Trophoblast cell (in vitro differentiated cells and primary cell): ENCODE data around the gene NR5A1.
A peak's percentile ranks its signal among the peaks of the same experiment; 100 is the strongest.

Source experiments
- DNase-seq, 2 donors: peaks; one replicate each; pipeline ENCODE4 v3.0.0-alpha.2; 2016
- H2AFZ ChIP-seq: 2 replicates; pipeline ENCODE4 v1.6.1; 2013; ENCODE audit warnings: low read length, moderate library complexity, mild to moderate bottlenecking; ENCODE audit not compliant: insufficient read depth, poor library complexity
- H2AK5ac ChIP-seq: 2 replicates; pipeline ENCODE4 v1.6.1; 2013; ENCODE audit warnings: mild to moderate bottlenecking, low read length
- H2BK120ac ChIP-seq: 2 replicates; pipeline ENCODE4 v1.6.1; 2013; ENCODE audit warnings: low read length, mild to moderate bottlenecking, moderate library complexity; ENCODE audit not compliant: insufficient read depth, poor library complexity
- H2BK12ac ChIP-seq: 2 replicates; pipeline ENCODE4 v1.6.1; 2013; ENCODE audit warnings: mild to moderate bottlenecking, low read length, moderate library complexity
- H2BK5ac ChIP-seq: 2 replicates; pipeline ENCODE4 v1.6.1; 2013; ENCODE audit warnings: low read length, low read depth, moderate library complexity, mild to moderate bottlenecking; ENCODE audit not compliant: poor library complexity
- H3K14ac ChIP-seq: 2 replicates; pipeline ENCODE4 v1.6.1; 2013; ENCODE audit warnings: mild to moderate bottlenecking, low read length
- H3K18ac ChIP-seq: 2 replicates; pipeline ENCODE4 v1.6.1; 2013; ENCODE audit warnings: mild to moderate bottlenecking, low read length
- H3K23ac ChIP-seq: 2 replicates; pipeline ENCODE4 v1.6.1; 2013; ENCODE audit warnings: low read length
- H3K27ac ChIP-seq: 2 replicates; pipeline ENCODE4 v1.5.1; 2013; ENCODE audit warnings: low read depth, mild to moderate bottlenecking, inconsistent platforms, low read length, moderate library complexity
- H3K27me3 ChIP-seq: 2 replicates; pipeline ENCODE4 v1.6.1; 2013; ENCODE audit warnings: inconsistent platforms, mild to moderate bottlenecking, low read length, moderate library complexity; ENCODE audit not compliant: insufficient read depth
- H3K36me3 ChIP-seq, 2 experiments: 1 replicate in 1 of 2; 2 replicates in 1 of 2; pipeline ENCODE4 v1.6.1; 2013; ENCODE audit warnings: low read length in 2 of 2, mild to moderate bottlenecking in 2 of 2, moderate library complexity in 1 of 2; ENCODE audit not compliant: insufficient read depth in 2 of 2, control insufficient read depth in 1 of 2
- H3K4ac ChIP-seq: 2 replicates; pipeline ENCODE4 v1.6.1; 2013; ENCODE audit warnings: low read depth, mild to moderate bottlenecking, low read length, moderate library complexity
- H3K4me1 ChIP-seq, 2 experiments: 1 replicate in 1 of 2; 2 replicates in 1 of 2; pipeline ENCODE4 v1.6.1; 2013; ENCODE audit warnings: low read length in 2 of 2, mild to moderate bottlenecking in 2 of 2, moderate library complexity in 1 of 2; ENCODE audit not compliant: insufficient read depth in 2 of 2, control insufficient read depth in 1 of 2
- H3K4me2 ChIP-seq: 2 replicates; pipeline ENCODE4 v1.6.1; 2013; ENCODE audit warnings: inconsistent platforms, mild to moderate bottlenecking, low read length, moderate library complexity
- H3K4me3 ChIP-seq: 2 replicates; pipeline ENCODE4 v1.5.1; 2013; ENCODE audit warnings: mild to moderate bottlenecking, low read depth, low read length, inconsistent platforms
- H3K79me1 ChIP-seq: one replicate; pipeline ENCODE4 v1.6.1; 2013; ENCODE audit warnings: low read length
- H3K79me2 ChIP-seq: 2 replicates; pipeline ENCODE4 v1.6.1; 2013; ENCODE audit warnings: low read length, mild to moderate bottlenecking; ENCODE audit not compliant: control insufficient read depth, insufficient read depth, poor library complexity
- H3K9ac ChIP-seq: 2 replicates; pipeline ENCODE4 v1.6.1; 2013; ENCODE audit warnings: mild to moderate bottlenecking, low read length
- H3K9me3 ChIP-seq: 2 replicates; pipeline ENCODE4 v1.6.1; 2013; ENCODE audit warnings: low read depth, mild to moderate bottlenecking, control low read depth, inconsistent platforms, low read length; ENCODE audit not compliant: insufficient read depth
- H4K12ac ChIP-seq: 2 replicates; pipeline ENCODE4 v1.6.1; 2013; ENCODE audit warnings: low read depth, mild to moderate bottlenecking, low read length, moderate library complexity
- H4K8ac ChIP-seq: 2 replicates; pipeline ENCODE4 v1.6.1; 2013; ENCODE audit warnings: low read depth, mild to moderate bottlenecking, low read length, moderate library complexity
- H4K91ac ChIP-seq: one replicate; pipeline ENCODE4 v1.6.1; 2013; ENCODE audit warnings: low read depth, mild to moderate bottlenecking, low read length, moderate library complexity
- WGBS: extraction: QIAGEN DNeasy Blood & Tissue Kit; methylation state at CpG from one replicate; pipeline ENCODE4 v1.1.7; 2013; ENCODE audit warnings: missing lambda C conversion rate; ENCODE audit not compliant: insufficient read length, insufficient coverage; ENCODE audit errors: extremely low coverage; 5-methylcytosine and 5-hydroxymethylcytosine counted together

The NR5A1 gene

GRCh38 chr9:124507880-124508423 is 753 bp upstream of the NR5A1 start:
- Histone ChIP-seq H4K8ac (no peak overlapping the region), H3K9ac (no peak overlapping the region), H4K12ac (no peak overlapping the region), H3K9me3 (peaks cover 5% of the 10 kb centered on the region), H3K4me3 (no peak overlapping the region), H2BK120ac (no peak overlapping the region), H3K27me3 (peaks cover 29% of the 10 kb centered on the region), H3K18ac (no peak overlapping the region), H2AFZ (no peak overlapping the region), H2BK12ac (no peak overlapping the region), H3K4ac (no peak overlapping the region), H3K23ac (no peak overlapping the region), H4K91ac (no peak overlapping the region), H3K79me2 (no peaks in the 10 kb centered on the region), H3K79me1 (no peaks in the 10 kb centered on the region), H3K4me2 (no peak overlapping the region), H3K27ac (no peak overlapping the region), H3K4me1 (peaks cover 3 to 6% of the 10 kb centered on the region in 2 experiments), H3K36me3 (no peaks in the 10 kb centered on the region), H2AK5ac (no peak overlapping the region), H3K14ac (no peak overlapping the region), H2BK5ac (no peak overlapping the region)
- no CpG with 5 or more reads among the region's 11 CpGs for WGBS
- DNase-seq: no peak

- H4K91ac ChIP-seq: no peak overlapping the region
- H3K4me3 ChIP-seq: no peak overlapping the region
- H3K36me3 ChIP-seq: no peaks in the 10 kb centered on the region
- no peak for DNase-seq
- no peak overlapping the region for H2BK12ac ChIP-seq
- no peak overlapping the region for H3K4me2 ChIP-seq
- H3K23ac ChIP-seq: no peak overlapping the region
- no peak overlapping the region for H3K14ac ChIP-seq
- H2AFZ ChIP-seq: no peak overlapping the region
- H3K4ac ChIP-seq: no peak overlapping the region
- no peak overlapping the region for H2BK120ac ChIP-seq
- H3K9me3 ChIP-seq: peaks cover 5% of the 10 kb centered on the region
- H3K9ac ChIP-seq: no peak overlapping the region
- H3K4me1 ChIP-seq: peaks cover 3 to 6% of the 10 kb centered on the region in 2 experiments
- no CpG with 5 or more reads among the region's 8 CpGs for WGBS
- H3K27me3 ChIP-seq: peaks cover 37% of the 10 kb centered on the region
- no peak overlapping the region for H2BK5ac ChIP-seq
- H4K8ac ChIP-seq: no peak overlapping the region
- H3K27ac ChIP-seq: no peak overlapping the region
- H3K18ac ChIP-seq: no peak overlapping the region
- H3K79me1 ChIP-seq: no peaks in the 10 kb centered on the region
- no peak overlapping the region for H4K12ac ChIP-seq
- no peak overlapping the region for H2AK5ac ChIP-seq
- no peaks in the 10 kb centered on the region for H3K79me2 ChIP-seq
Observed at GRCh38 chr9:124506433-124506832, 766 bp downstream of the NR5A1 start.

GRCh38 chr9:124505901-124506346 is 1.3 kb downstream of the NR5A1 start:
- H4K91ac ChIP-seq: no peak overlapping the region
- H3K27me3 ChIP-seq: peaks cover 37% of the 10 kb centered on the region
- H2AFZ ChIP-seq: no peak overlapping the region
- H4K12ac ChIP-seq: no peak overlapping the region
- peaks cover 3 to 6% of the 10 kb centered on the region in 2 experiments for H3K4me1 ChIP-seq
- H2BK5ac ChIP-seq: no peak overlapping the region
- H3K4ac ChIP-seq: no peak overlapping the region
- no peak overlapping the region for H3K9ac ChIP-seq
- H3K79me2 ChIP-seq: no peaks in the 10 kb centered on the region
- H3K23ac ChIP-seq: no peak overlapping the region
- no peak overlapping the region for H3K18ac ChIP-seq
- H4K8ac ChIP-seq: no peak overlapping the region
- no peak overlapping the region for H2BK12ac ChIP-seq
- no peak overlapping the region for H3K4me2 ChIP-seq
- no peak overlapping the region for H2AK5ac ChIP-seq
- no peaks in the 10 kb centered on the region for H3K79me1 ChIP-seq
- DNase-seq: no peak
- H3K36me3 ChIP-seq: no peaks in the 10 kb centered on the region
- no peak overlapping the region for H3K14ac ChIP-seq
- no peak overlapping the region for H3K27ac ChIP-seq
- WGBS: no CpG with 5 or more reads among the region's 19 CpGs
- peaks cover 5% of the 10 kb centered on the region for H3K9me3 ChIP-seq
- no peak overlapping the region for H2BK120ac ChIP-seq
- H3K4me3 ChIP-seq: no peak overlapping the region

- no peak for DNase-seq
- Histone ChIP-seq H4K12ac (no peak overlapping the region), H3K14ac (no peak overlapping the region), H3K27ac (no peak overlapping the region), H3K79me1 (no peaks in the 10 kb centered on the region), H3K4me3 (peak overlapping the region; percentile 9), H3K4ac (no peak overlapping the region), H3K4me1 (peaks cover 3 to 6% of the 10 kb centered on the region in 2 experiments), H2BK12ac (no peak overlapping the region), H2AFZ (no peak overlapping the region), H4K91ac (no peak overlapping the region), H3K79me2 (no peaks in the 10 kb centered on the region), H2BK120ac (no peak overlapping the region), H4K8ac (no peak overlapping the region), H3K9ac (no peak overlapping the region), H3K23ac (no peak overlapping the region), H3K18ac (no peak overlapping the region), H3K36me3 (no peaks in the 10 kb centered on the region), H3K4me2 (peak overlapping the region; percentile 56), H3K9me3 (peaks cover 5% of the 10 kb centered on the region), H2BK5ac (no peak overlapping the region), H2AK5ac (no peak overlapping the region), H3K27me3 (peaks cover 37% of the 10 kb centered on the region)
- WGBS: no CpG with 5 or more reads among the region's 69 CpGs
Observed at GRCh38 chr9:124505006-124505900, 1.9 kb downstream of the NR5A1 start.
